Left ventricle myocardium inferior (tissue), 1 donor: ENCODE measurements around the gene EPM2AIP1. TPM values are rescaled to one million over a fixed set of nuclear protein-coding genes. Genes with fewer than 3 reads are reported as not detected.
"Not testable (repeated sequence)": the region's sequence is repeated elsewhere in the genome, so short reads cannot be mapped to it uniquely, and the experiment has no call there.

Experiments
- DNase-seq: peaks from one replicate; pipeline ENCODE4 v3.0.0-alpha.2; 2020
- H3K27ac ChIP-seq: fragments of 200-600 bp; replicated peaks from 2 replicates; pipeline ENCODE4 v1.8.0; 2021
- H3K27me3 ChIP-seq: fragments of 200-600 bp; 2 replicates; pipeline ENCODE4 v1.8.0; 2021; ENCODE audit warnings: low read depth
- H3K36me3 ChIP-seq: fragments of 200-600 bp; 2 replicates; pipeline ENCODE4 v1.8.0; 2021
- H3K4me1 ChIP-seq: fragments of 200-600 bp; 2 replicates; pipeline ENCODE4 v1.8.0; 2021
- H3K4me3 ChIP-seq: fragments of 200-600 bp; 2 replicates; pipeline ENCODE4 v1.8.0; 2021; ENCODE audit warnings: mild to moderate bottlenecking, moderate library complexity
- H3K9me3 ChIP-seq: fragments of 200-600 bp; replicated peaks from 2 replicates; pipeline ENCODE4 v1.8.0; 2021
- intact Hi-C: fragments of 100-400 bp; cut with micrococcal nuclease; formaldehyde crosslinking; loops from one replicate; pipeline ENCODE4 v1.11.0; 2022
- total RNA-seq: library from RNA; stranded (reverse); fragmentation: NEBNext Ultra II Directional; extraction: Animal tissue kit (Norgen Biotek cat#: 25700); gene quantifications from one replicate; pipeline ENCODE4 v1.2.1, GENCODE V29; 2021
- TF ChIP-seq, protein P1 (sequence below): fragments of 200-600 bp; IDR thresholded peaks from 2 replicates; pipeline ENCODE4 v1.8.0; 2021; ENCODE audit warnings: antibody characterized with exemption, mild to moderate bottlenecking, borderline replicate concordance
- donor health status: DM: no; HTN: yes; CAD: no; lungs with severe emphysema.

EPM2AIP1 gene
- total RNA-seq, 1 donor from 2014 or later, result 25.4 TPM

DNA sequence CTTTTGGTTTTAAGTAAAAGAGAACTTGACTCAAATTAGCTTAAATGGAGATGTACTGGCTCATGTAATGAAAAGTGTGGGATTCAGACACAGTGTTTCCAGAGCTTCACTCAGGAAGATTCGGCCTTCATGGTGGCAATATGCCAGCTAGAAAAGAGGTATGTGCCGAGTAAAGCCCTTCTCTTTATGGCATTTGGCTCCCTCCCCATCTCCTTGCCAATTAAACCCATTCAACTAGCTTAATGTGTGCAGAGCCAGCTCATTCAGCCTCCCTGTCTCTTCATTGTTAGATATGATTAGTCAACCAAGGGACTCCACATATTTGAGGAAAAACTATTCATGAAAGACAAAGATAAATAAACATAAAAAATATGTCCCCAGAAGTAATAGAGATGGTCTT lies 33.1 kb downstream of the EPM2AIP1 start:
- TF ChIP-seq, protein P1, sequence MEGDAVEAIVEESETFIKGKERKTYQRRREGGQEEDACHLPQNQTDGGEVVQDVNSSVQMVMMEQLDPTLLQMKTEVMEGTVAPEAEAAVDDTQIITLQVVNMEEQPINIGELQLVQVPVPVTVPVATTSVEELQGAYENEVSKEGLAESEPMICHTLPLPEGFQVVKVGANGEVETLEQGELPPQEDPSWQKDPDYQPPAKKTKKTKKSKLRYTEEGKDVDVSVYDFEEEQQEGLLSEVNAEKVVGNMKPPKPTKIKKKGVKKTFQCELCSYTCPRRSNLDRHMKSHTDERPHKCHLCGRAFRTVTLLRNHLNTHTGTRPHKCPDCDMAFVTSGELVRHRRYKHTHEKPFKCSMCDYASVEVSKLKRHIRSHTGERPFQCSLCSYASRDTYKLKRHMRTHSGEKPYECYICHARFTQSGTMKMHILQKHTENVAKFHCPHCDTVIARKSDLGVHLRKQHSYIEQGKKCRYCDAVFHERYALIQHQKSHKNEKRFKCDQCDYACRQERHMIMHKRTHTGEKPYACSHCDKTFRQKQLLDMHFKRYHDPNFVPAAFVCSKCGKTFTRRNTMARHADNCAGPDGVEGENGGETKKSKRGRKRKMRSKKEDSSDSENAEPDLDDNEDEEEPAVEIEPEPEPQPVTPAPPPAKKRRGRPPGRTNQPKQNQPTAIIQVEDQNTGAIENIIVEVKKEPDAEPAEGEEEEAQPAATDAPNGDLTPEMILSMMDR, result no peak
- no peak for DNase-seq
- intact Hi-C loops, result no loop called here
- no peaks in the 10 kb centered on the region for H3K36me3 ChIP-seq
- no peaks in the 10 kb centered on the region for H3K9me3 ChIP-seq
- H3K4me3 ChIP-seq, result no peak overlapping the region
- peaks cover 12% of the 10 kb centered on the region for H3K4me1 ChIP-seq
- no peak overlapping the region for H3K27ac ChIP-seq
- H3K27me3 ChIP-seq, result no peaks in the 10 kb centered on the region

DNA sequence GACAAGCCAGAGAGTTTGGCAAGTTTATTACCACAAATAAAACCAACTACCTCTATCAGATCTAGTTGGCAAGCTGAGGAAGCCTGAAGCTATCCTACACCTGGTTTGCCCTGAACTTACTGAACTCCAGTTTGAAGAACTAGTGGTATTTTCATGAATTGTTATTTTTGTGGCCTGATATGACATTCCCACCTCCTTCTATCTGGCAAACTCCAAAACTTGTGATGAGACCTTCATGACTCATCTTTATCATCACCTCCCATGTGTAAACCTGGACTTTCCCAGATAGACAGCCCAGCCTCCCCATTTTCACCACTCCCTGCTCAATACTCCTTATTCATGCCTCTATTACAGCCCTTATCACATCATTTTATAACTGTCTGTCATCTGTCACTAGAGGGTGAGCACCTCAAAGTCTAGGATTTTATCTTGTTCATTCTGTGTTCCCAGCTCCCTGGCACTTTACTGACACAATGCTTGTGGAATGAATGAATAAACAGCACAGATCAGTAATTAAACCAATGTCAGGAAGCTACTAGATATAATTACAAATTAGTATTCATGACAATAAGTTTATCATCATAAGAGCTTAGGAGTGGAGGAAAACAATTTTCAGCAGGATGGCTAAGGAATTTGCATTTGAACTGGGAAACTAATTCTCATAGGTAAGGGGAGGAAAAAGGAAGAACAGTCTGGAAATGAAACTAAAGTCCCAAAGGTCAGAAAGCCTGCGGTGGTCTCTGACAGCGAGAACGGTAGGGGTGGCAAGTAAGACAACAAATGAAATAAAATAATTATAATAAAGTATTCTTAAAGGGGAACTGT lies 34.9 kb downstream of the EPM2AIP1 start:
- TF ChIP-seq, protein P1, result no peak
- Histone ChIP-seq H3K9me3 (no peaks in the 10 kb centered on the region), H3K27me3 (no peaks in the 10 kb centered on the region), H3K27ac (no peak overlapping the region), H3K36me3 (no peaks in the 10 kb centered on the region), H3K4me1 (peaks cover 12% of the 10 kb centered on the region), H3K4me3 (no peak overlapping the region)
- intact Hi-C loops, result no loop called here
- DNase-seq, result no peak

DNA sequence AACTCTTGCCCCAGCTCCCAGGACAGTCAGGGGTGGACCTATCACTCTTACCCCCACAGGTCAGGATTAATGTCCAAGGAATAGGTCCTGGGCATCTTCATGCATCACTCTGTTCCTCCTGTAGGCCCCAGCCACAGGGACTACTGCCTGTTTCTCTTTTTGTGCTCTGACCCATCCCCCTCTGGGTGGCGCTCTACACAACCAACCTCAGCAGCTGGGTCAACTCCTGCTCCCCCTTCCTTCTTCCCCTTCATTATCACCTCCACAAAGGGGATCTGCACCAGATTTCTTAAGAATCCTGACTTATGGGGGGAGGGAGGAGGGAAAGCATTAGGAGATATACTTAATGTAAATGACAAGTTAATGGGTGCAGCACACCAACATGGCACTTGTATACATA lies 35.9 kb downstream of the EPM2AIP1 start:
- H3K27me3 ChIP-seq, result no peaks in the 10 kb centered on the region
- TF ChIP-seq, protein P1, result no peak
- intact Hi-C loops, result no loop called here

DNA sequence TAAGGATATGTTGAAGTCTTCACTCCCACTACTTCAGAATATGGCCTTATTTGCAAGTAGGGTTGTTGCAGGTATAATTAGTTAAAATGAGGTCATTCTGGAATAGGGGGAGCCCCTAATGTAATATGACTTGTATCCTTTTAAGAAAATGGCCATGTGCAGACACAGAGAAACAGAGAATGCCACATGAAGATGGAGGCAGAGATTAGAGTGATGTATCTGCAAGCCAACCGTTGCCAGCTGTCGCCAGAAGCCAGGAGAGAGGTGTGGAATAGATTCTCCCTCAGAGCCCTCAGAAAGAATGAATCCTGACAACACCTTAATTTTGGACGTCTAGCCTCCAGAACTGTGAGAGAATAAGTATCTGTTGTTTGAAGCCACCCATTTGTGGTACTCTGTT lies 36.8 kb downstream of the EPM2AIP1 start:
- Histone ChIP-seq H3K4me3 (no peak overlapping the region), H3K4me1 (peaks cover 12% of the 10 kb centered on the region), H3K9me3 (no peaks in the 10 kb centered on the region), H3K36me3 (no peaks in the 10 kb centered on the region), H3K27me3 (no peaks in the 10 kb centered on the region), H3K27ac (no peak overlapping the region)
- DNase-seq, result no peak
- TF ChIP-seq, protein P1, result no peak
- intact Hi-C loops, result no loop called here

More for the DNA sequence above, 35.9 kb downstream of the EPM2AIP1 start:
- no peaks in the 10 kb centered on the region for H3K36me3 ChIP-seq
- no peak overlapping the region for H3K27ac ChIP-seq
- no peak for DNase-seq
- no peak overlapping the region for H3K4me3 ChIP-seq
- no peaks in the 10 kb centered on the region for H3K9me3 ChIP-seq
- H3K4me1 ChIP-seq, result peaks cover 12% of the 10 kb centered on the region

DNA sequence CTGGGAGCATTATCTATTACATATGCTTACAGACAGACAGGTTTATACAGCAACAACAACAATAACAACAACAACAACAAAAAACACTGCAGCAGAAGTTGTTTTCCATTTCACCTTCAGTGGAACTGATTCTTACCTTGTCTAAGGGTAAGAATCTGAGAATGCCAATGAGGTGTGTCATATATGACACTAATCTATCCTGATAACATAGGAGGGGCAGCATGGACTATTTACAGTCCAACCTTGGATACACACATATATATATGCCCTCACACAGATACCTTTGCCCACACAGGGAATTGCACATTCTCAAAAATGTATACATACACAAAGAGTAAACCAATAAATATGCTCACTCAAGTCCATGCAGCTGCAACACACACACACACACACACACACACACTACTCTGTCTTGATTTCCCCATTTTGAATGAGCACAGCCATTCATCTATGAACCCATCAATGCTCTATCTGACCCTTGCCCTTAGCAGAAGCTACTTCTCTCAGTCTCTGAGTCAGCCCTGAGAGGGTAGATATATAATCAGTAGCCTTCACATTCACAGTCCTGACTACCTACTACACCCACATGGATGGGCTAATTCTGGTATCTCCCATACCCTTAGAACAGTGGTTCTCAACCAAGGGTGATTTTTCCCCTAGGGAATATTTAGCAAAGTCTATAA lies 38.3 kb downstream of the EPM2AIP1 start:
- H3K27ac ChIP-seq, result no peak overlapping the region
- peaks cover 12% of the 10 kb centered on the region for H3K4me1 ChIP-seq
- intact Hi-C loops, result no loop called here
- TF ChIP-seq, protein P1, result no peak
- H3K27me3 ChIP-seq, result no peaks in the 10 kb centered on the region
- no peaks in the 10 kb centered on the region for H3K36me3 ChIP-seq
- DNase-seq, result no peak
- no peak overlapping the region for H3K4me3 ChIP-seq
- H3K9me3 ChIP-seq, result no peaks in the 10 kb centered on the region

DNA sequence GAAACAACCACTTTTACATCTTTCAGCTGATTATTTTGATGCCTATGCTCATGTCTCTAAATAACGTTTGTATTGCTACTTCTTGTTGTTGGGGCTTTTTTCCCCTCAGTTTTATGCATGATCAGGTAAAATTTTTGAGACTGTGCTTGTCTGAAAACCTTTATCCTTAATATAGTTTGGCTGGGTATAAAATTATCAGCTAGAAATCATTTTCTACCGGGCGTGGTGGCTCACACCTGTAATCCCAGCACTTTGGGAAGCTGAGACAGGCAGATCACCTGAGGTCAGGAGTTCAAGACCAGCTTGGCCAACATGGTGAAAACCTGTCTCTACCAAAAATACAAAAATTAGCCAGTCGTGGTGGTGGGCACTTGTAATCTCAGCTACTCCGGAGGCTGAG lies 45.1 kb downstream of the EPM2AIP1 start:
- DNase-seq, H3K27me3 ChIP-seq, H3K4me3 ChIP-seq, H3K27ac ChIP-seq, H3K36me3 ChIP-seq, intact Hi-C loops: not testable (repeated sequence)
- H3K9me3 ChIP-seq, result peaks cover 27% of the 10 kb centered on the region
- H3K4me1 ChIP-seq, result peaks cover 20% of the 10 kb centered on the region
